ENCODE results near the gene EHD4.
A peak's percentile ranks its signal among the peaks of the same experiment; 100 is the strongest.

The EHD4 gene

DNA sequence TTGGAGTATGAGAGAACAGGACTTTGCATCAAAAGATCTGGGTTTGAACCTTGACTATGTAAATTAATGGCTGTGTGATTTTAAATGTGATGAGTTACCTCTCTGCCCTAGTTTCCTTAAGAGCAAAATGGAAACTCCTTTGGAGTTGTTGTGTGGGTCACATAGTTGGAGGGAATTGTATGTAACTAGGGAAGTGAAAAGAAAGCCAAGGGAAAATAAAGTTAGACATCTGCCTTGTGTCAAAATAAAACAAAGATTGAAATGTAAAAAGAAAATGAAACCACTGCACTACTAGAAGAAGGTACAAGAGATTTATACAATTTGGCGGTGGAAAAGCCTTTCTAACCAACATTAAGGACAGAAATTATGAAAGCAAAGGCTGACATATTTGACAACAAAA, 1.7 kb upstream of the EHD4 start:
- CTCF ChIA-PET: interaction anchor here (0.8 to 5.3 kb wide), 2 partner anchors 16 to 109 kb away, joined by 3 to 30 read pairs; no protein-coding TSS in a partner anchor
- TF ChIP-seq, protein P1, sequence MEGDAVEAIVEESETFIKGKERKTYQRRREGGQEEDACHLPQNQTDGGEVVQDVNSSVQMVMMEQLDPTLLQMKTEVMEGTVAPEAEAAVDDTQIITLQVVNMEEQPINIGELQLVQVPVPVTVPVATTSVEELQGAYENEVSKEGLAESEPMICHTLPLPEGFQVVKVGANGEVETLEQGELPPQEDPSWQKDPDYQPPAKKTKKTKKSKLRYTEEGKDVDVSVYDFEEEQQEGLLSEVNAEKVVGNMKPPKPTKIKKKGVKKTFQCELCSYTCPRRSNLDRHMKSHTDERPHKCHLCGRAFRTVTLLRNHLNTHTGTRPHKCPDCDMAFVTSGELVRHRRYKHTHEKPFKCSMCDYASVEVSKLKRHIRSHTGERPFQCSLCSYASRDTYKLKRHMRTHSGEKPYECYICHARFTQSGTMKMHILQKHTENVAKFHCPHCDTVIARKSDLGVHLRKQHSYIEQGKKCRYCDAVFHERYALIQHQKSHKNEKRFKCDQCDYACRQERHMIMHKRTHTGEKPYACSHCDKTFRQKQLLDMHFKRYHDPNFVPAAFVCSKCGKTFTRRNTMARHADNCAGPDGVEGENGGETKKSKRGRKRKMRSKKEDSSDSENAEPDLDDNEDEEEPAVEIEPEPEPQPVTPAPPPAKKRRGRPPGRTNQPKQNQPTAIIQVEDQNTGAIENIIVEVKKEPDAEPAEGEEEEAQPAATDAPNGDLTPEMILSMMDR (IDR thresholded peaks at IDR 0.05; ENCODE audit: insufficient read depth, low read length, missing control alignments): no peak
- POLR2A ChIA-PET: no interaction called here
- no peak for DNase-seq (ENCODE audit: low read depth, low spot score)
- no peak overlapping the region for H3K4me3 ChIP-seq (ENCODE audit: low read depth, low read length)

DNA sequence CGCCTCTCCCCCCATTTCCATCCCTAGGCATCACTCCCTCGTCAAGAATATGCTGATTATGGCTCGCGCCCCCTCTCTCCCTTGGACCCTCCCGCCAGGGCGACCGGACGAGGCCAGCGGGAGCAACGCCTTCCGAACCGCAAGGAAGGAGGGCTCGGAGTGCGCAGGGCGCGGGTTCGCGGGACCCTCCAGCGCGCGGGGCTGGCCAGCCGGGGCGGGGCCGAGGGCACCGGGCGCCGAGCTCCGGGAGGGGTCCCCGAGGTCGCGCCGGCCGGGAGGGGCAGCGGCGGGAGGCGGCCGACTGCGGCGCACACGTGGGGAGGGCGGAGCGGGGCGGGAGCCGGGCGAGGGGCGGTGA, 483 bp downstream of the EHD4 start:
- TF ChIP-seq, protein P1 (IDR thresholded peaks at IDR 0.05; ENCODE audit: insufficient read depth, low read length, missing control alignments): no peak
- ChIA-PET POLR2A (interaction anchor here (0.9 to 1.0 kb wide), 2 partner anchors 14 to 31 kb away, joined by 3 to 5 read pairs; no protein-coding TSS in a partner anchor), CTCF (interaction anchor here (1.1 to 5.3 kb wide), 5 partner anchors 11 to 86 kb away, joined by 3 to 30 read pairs (median 5); no protein-coding TSS in a partner anchor)
- H3K4me3 ChIP-seq (ENCODE audit: low read depth, low read length): peak overlapping the region; percentile 99
- no peak for DNase-seq (ENCODE audit: low read depth, low spot score)

DNA sequence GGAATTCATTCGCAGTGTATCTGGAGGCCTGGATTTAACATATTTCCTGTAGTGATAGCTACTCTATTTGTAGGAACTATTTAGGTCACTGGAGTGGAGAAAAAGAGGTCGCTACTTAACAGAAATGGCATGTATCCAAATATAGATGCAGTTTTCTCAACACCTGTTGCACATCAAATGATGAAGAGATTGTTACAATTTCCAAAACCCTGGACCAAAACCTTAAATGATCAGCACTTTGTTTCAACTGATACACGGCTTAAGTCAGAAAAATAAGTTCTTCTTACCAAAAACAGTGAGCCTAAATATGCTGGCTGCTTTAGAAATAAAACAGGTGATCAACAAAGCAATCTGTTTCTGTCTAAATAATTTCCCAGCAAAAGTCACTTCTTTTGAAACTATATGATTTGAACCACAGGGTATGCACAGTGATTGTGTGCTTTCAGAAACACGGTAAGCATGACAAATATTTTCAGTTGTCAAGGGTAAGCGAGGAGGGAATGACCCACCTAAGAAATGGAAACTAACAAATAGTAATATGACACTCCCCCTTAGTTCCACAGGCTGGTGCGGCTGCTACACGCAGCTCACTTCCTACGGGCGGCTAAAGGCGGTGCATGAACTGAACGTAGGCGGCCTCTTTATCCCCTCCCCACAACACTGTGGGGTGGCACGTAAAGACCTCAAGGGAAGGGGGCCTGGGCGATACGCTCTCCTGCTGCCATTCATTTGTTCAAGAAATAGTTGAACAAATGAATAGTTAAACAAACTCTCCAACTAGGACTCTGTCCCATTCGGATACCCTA, 1.1 kb downstream of the EHD4 start:
- POLR2A ChIA-PET: interaction anchor here (0.6 kb wide), 1 partner anchor 31 kb away, joined by 4 read pairs; no protein-coding TSS in a partner anchor
- no peak for DNase-seq (ENCODE audit: low read depth, low spot score)
- TF ChIP-seq, protein P1 (IDR thresholded peaks at IDR 0.05; ENCODE audit: insufficient read depth, low read length, missing control alignments): no peak
- CTCF ChIA-PET: interaction anchor here (0.6 to 5.3 kb wide), 4 partner anchors 18 to 153 kb away, joined by 3 to 30 read pairs (median 4); no protein-coding TSS in a partner anchor
- peak overlapping the region; percentile 99 for H3K4me3 ChIP-seq (ENCODE audit: low read depth, low read length)

DNA sequence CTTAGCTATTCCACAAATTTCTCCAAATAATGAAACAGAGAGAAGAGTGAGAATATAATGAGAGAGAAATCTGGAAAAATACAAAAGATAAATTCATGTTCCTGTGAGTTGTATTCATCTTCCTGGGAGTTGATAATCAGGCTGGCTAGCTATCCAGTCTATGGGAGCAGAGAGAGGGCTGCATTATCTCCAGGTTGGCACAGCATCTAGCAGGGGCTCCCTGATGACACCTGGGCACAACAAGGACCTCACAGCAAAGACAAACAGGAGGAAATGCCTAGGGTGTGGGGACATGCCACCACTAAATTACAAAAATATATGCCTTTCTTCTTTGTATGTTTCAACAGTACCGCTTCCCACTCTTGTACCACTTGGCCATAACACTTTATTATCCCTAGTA, 1.9 kb downstream of the EHD4 start:
- ChIA-PET POLR2A (no interaction called here), CTCF (interaction anchor here (0.7 to 5.3 kb wide), 4 partner anchors 18 to 152 kb away, joined by 3 to 30 read pairs (median 4); no protein-coding TSS in a partner anchor)
- no peak overlapping the region for H3K4me3 ChIP-seq (ENCODE audit: low read depth, low read length)
- no peak for DNase-seq (ENCODE audit: low read depth, low spot score)
- TF ChIP-seq, protein P1 (IDR thresholded peaks at IDR 0.05; ENCODE audit: insufficient read depth, low read length, missing control alignments): no peak

DNA sequence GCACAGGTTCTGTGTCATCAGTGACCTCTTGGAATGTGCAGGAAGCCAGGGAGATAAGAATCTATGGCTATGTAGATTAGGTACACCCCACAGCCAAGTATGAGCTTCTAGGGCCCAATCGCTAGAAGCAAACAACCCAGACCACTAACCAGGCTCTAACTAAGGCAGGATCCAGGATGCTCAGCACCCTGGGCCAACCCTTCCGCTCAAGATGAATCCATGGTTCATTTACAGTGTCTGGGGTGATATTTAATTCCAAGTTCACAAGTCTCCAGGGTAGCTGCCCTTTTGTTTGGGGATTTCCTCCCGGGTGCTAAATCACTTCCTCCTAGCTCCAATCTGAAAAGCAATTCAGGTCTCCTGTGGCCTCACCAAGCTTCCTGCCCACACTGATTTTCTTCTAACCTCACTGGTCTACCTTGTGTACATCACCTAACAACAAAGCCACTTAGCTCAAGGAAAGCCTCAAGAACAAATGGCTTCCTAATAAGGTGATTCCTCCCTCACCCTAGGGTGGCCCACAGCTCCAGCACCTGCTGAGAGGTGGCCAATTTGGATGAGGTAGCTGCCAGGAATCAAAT, 2.4 kb downstream of the EHD4 start:
- ChIA-PET POLR2A (no interaction called here), CTCF (interaction anchor here (0.7 to 5.3 kb wide), 6 partner anchors 10 to 152 kb away, joined by 3 to 30 read pairs (median 4); no protein-coding TSS in a partner anchor)
- H3K4me3 ChIP-seq (ENCODE audit: low read depth, low read length): no peak overlapping the region
- DNase-seq (ENCODE audit: low read depth, low spot score): no peak
- TF ChIP-seq, protein P1 (IDR thresholded peaks at IDR 0.05; ENCODE audit: insufficient read depth, low read length, missing control alignments): no peak

DNA sequence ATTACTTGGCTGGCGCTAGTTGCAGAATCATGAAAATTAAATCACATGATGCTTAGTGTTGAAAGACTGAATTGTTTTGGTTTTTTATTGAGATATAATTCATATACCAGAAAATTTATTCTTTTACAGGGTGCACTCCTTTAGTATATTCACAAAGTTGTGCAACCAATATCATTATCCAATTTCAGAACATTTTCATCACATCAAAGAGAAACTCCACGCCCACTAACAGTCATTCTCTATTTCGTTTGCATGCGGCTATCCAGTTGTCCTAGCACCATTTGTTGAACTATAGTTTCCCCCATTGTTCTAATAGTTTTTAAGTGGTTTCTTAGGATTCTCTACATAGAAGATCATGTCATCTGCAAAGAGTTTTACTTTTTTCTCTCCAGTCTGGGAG, 3.7 kb downstream of the EHD4 start:
- no peak overlapping the region for H3K4me3 ChIP-seq (ENCODE audit: low read depth, low read length)
- no peak for DNase-seq (ENCODE audit: low read depth, low spot score)
- CTCF ChIA-PET: interaction anchor here (0.9 to 1.8 kb wide), 5 partner anchors 8 to 33 kb away, joined by 3 to 4 read pairs (median 3); no protein-coding TSS in a partner anchor
- TF ChIP-seq, protein P1 (IDR thresholded peaks at IDR 0.05; ENCODE audit: insufficient read depth, low read length, missing control alignments): no peak
- POLR2A ChIA-PET: no interaction called here
